ENCODE results near the gene MAGEL2.

MAGEL2 gene

DNA sequence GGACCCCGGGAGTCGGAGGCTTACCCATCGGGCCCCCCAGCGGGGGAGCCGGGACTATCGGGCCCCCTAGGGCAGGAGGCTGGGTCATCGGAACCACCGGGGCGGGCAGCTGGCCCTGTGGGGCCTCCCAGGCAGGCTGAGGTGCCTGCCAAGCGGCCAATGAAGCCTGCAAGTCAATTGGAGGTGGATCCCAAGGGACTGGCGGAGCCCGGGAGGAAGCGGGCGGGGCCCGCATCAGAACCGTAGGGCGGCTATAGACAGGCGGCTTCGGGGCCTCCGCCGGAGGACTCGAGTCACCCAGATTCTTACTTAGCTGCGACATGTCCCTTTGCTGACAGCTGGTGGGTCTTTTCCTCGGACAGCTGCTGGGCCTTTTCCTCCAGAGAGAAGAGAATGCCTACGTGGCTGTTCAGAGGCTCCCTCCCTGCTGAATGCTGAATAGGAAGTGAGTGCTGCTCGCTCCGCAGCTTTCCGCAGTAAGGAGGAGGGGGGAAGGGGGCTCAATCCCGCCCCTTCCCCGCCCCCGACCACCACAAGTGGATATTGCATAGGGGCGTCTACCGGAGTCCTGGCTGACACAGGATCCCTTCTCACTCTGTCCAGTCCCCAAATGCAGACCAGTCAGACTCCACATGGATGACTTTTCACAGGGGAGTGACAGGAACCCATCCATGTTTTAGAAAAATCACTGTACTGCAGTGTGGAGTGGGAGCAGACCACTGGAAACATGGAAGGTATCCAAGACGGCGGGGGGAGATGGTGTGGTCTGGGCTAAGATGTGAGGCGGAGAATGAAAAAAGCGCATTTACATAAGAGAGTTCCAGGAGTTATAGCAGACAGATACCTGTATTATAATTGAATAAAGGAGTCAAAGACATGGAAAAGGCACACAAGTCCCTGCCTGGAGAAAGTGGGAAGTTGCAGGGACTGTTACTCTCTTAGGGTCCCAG lies at the start of gene MAGEL2:
MAGEL2 (minus strand) TSS at position 447 of the 950 bp plus-strand sequence; CDS start at position 322, 125 bp downstream.
- DNase-seq: no peak

DNA sequence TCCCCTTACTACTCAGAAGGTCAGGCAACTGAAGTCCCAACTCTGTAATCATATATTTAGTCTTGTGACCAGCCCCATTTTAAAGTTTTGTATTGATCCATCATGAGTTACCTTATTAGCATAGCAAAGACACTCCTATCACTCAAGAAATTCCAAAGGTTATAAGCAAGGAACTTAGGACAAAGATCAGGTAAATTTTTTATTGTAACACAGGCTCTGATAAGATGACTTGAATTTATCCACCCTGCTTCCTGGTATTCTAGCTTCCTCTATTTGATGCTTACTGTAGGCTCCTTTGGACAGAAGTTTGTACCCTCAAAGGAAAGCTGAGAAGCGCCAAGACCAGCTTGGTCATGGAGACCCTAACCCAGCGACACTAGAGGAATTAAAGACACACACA lies 47.6 kb upstream of the MAGEL2 start:
- no peak for DNase-seq

DNA sequence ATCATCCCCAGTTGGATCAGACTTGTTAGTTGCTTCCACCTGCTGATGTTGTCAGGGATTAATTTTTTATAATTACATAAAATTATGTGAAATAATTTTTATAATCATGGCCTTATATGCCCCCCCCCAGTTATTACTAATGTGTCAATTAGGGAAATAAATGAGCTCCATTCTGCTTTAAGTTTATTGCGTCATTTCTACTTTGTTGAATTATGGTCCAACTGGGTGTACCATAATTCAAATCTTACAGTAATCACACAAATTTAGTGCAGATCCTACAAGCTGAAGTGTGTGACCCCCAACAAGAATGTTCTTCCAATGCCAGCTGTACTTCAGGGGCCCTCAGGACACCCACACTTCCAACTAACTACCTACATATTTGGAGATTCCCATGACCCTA lies 46.9 kb upstream of the MAGEL2 start:
- DNase-seq: no peak

DNA sequence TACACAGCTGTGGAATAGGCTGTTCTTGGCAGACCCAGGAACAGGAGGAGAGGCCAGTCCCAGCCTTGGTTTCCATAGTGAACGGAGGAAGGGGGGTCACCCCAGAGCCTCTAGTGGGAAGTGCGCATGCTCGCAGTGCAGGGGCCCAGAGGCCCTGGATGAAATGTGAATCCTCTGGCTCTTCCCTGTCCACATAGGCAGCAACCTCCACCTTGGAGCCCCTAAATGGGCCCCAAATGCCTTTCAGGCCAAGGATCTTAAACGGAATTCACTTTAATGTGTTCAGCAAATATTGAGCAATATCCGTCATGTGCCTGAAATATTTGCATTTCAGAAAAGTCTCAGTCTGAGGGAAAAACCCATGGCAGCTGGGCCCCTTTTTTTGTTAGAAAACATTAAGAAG lies 42.8 kb upstream of the MAGEL2 start:
- no peak for DNase-seq

DNA sequence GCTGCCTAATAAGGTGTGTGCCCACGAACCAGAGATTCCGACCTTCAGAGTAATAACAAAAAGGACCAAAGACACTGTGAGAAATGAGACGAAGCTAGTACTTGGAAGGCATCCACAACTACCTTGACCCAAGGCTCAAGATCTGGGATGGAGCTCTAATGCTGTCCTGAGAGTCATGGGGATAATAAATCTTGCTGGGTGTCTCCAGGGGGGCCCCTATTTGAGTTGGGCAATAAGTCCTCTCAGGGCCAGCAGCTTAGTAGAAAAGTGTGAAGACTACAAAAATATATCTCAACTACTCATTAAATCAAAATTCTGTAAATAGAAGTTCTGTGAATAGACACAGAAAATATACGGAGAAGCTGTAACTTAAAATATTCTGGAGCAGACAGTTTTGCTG lies 42.3 kb upstream of the MAGEL2 start:
- no peak for DNase-seq

DNA sequence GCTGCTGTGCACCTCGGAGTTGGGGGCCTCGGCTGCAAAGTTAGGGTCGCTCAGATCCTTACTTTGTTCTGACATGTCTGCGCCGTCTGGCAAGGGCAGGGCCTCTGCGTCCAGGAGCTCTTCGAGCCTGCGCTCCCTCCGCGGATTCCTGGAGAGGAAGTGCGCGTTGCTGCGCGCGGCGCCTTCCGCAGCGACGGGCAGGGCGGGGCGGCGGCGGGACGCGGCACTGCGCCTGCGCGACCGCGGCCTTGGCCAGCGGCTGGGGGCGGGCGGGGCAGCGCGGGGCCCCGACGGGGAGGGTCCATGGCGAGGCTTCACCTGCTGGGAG lies 39.4 kb upstream of the MAGEL2 start, which contains the start of gene NDN:
NDN (minus strand) TSS at position 163 of the 328 bp plus-strand sequence; CDS start at position 75, 88 bp downstream.
- DNase-seq: peak; percentile 15

DNA sequence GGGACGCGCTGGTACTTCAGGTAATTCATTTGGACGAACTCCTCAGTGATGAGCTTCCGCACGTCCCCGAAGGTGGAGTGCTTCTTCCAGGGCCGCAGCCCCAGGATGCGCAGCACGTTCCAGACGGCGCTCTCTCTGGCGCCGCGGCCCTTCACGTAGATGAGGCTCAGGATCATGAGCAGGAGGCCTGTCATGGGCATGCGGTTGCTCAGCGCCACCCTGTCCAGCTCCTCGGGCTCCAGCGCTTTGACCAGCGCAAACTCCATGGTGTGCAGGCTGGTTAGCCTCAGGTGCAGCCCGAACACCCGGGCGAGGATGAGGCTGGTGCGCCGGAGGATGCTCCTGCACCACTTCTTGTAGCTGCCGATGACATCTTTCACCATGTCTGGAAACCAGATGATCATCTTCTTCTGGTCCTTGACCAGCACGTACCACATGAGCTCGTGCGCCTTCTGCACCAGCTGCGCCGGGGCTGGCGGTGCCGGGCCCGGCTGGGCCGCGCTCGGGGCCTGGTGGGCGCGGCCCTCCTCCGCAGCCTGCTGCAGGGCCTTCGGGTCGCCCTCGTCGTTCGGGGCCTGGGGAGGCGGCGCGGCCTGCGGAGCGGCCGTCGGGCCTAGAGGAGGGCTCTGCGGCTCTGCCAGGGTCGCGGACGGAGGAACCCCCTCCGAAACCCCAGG lies 38.9 kb upstream of the MAGEL2 start:
- DNase-seq: no peak

DNA sequence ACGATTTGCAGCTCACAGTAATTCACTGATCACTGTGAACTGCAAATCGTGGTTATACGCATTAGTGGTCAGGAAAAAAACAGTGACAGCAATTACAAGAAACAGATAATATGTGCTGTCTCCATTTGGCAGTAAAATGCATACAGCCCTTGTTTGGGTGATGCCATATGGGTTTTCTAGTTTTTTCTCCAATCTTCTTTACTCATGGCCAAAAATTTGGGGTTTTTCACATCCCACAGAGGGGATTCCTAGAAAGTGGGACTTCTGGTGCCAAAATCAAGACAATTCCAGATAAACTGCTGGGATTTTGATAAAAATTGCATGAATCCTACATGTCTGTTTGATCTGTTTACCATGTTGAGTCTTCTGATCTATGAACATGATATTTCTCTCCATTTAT lies 23.8 kb upstream of the MAGEL2 start:
- no peak for DNase-seq

DNA sequence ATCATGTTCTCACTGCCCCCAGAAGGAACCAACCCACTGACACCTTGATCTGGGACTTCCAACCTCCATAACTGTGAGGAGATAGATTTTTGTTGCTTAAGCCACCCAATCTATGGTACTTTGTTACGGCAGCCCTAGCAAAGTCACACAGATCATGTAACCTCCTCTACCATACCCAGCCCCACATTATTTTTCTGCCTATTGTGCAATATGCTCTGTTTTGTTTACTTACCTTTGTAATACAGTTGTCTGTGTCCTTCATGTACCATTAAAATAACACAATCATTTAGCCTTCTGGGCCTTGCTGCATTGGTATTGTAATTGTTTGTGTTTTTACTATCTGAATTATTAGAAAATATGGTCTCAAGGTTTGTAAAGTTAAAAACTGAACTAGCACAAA lies 23.3 kb upstream of the MAGEL2 start:
- DNase-seq: no peak

DNA sequence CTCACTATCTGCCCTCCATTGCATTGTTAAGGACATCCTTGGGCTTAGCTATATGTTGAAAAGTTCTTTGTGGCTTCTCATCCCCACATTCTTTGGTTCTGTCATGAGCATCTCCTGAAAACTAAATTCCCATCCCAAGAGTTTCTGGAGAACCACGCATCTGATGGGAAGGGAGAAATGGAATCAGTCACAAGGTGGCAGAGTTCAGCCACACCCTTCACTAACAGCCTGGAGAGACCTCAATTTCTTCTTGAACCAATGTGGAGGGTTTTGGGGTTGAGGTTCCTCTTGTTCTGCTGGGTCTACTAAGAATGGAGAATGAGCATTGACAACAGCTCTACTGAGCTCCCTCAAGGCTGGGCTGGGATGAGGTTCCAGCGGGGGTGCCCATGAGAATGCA lies 15.6 kb upstream of the MAGEL2 start:
- no peak for DNase-seq

DNA sequence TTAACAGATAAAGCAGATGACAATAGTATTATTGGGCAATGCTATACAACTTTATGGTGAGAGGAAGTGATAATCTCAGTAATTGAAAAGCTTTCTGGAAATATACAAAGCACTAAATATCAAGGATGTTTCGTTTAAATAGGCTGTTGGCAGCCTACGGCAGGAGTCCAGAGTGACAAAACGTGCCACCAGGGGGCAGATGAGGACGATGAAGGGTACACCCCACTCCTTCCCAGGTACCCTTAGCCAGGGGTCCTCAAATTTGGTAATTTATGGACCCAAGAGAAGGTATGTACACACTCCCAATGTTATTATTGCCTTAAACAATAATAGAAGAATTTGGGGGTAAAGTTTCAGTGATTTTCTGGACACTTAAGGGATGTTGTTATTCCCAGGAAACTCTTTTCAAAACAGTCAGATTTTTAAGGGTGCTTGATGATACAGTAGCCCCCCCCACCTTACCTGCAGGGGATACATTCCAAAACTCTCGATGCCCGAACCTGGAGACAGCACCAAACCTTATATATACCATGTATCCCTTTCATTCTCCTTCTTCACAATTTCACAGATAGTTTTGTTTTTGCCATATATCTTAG lies 1.4 kb upstream of the MAGEL2 start:
- peak; percentile 53 for DNase-seq

DNA sequence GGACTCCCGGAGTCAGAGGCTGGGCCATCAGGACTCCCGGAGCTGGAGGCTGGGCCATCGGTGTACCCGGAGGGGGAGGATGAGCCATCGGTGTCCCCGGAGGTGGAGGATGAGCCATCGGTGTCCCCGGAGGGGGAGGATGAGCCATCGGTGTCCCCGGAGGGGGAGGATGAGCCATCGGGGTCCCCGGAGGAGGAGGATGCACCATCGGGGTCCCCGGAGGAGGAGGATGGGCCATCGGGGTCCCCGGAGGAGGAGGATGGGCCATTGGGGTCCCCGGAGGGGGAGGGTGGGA lies 719 bp downstream of the MAGEL2 start:
- DNase-seq: no peak

DNA sequence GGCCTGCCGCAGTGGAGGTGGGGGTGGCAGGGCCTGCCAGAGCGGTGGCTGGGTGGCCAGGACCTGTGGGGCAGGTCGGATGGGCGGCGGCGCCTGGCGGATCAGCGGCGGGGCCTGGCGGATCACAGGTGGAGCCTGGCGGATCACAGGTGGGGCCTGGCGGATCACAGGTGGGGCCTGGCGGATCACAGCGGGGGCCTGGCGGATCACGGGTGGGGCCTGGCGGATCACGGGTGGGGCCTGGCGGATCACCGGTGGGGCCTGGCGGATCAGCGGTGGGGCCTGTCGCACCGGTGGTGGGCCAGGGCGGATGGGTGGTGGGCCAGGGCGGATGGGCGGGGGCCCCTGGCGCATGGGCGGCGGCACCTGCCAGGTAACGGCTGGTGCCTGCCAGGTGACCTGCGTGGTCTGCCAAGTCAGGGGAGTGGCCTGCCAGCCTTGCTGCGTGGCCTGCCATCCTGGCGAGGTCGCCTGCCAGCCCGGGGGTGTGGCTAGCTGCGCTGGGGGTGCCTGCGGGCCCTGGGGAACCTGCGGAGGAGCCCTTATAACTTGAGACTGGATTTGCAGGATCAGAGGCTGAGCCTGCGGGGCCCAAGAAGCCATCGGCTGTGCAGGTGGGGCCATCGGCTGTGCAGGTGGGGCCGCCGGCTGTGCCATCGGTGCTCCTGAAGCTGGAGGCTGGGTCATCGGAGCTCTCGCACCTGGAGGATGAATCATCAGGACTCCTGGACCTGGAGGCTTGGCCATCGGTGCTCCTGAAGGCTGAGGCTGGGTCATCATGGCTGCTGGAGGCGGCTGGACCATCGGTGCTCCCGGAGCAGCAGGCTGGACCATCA lies 1.3 kb downstream of the MAGEL2 start:
- no peak for DNase-seq

DNA sequence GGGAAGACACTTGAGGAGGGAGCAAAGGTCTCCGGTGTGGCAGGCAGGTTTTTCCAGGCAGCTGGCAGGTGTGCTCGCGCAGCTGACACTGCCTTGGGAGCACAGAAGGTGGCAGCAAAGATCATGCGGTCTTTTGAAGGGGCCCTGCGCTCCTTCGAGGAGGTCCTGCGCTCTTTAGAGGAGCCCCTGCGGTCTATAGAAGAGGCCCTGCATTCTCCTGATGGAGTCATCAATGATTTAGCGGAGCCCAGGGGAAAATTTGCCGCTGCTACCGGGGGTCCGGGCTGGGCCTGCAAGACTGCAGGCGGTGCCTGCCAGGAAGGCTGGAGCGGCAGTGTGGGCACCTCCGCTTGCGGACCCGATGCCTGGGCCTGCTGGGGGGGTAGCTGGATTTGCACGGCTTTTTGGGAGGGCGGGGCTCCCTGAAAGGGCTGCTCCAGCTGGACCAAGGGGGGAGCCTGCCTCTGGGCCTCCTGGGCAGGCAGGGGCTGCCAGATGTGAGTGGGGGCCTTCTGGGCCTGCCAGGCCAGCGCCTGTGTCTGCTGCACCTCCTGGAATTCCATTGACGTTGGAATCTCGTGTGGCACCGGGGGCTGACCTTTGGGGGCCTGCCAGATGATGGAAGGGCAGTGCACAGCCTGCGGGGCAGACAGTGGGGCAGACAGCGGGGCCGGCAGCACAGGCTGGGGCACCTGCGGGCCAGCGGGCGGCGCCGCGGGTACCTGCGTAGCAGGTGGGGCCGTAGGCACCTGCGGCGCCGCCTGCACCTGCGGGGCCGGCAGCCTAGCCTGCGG lies 2.1 kb downstream of the MAGEL2 start:
- no peak for DNase-seq

DNA sequence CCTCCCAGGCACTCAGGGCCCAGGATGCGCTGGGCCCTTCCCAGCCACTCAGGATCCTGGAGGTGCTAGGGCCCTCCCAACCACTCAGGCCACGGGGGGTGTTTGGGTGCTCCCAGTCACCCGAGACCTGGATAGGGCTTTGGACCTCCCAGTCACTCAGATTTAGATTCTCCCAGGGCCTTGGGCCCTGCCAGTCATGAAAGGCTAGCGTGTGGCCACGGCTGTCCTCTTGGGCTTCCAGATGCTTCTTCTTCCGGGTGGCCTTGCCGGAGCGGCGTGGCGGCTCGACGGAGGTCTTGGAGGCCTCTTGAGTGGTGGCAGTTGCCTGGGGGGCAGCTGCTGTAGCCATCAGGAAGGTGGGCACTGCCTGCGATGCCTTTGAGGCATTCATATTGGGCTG lies 2.8 kb downstream of the MAGEL2 start:
- DNase-seq: no peak

DNA sequence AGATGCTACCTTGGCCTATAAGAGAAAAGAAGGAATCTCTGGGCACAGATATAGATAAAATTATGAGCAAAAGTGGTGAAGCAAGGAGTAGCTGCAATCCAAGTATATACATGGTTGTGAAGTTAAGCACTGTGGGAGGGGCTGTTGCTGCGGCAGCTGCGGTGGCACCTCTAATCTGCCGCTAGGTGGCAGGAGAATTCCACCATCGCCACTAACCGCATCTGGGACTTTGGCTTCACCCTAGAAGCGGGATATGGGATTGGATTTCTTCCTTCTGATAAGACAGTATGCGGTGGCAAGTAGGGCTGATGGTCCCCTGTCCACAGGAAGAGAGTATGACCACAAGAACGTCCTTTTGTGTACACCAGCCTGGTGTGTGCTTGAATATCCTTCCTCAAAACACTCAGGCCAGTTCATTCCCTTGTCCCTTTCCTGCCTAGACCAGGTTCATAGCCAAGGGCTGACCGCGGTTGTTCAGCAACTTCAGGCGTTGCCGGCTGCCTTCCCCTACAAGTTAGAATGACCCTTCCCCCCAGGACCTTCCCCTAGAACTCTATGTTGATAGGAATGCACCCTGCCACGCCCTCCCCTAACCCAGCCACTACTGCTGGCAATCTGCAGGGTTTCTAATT lies 5.1 kb downstream of the MAGEL2 start:
- peak; percentile 61 for DNase-seq

DNA sequence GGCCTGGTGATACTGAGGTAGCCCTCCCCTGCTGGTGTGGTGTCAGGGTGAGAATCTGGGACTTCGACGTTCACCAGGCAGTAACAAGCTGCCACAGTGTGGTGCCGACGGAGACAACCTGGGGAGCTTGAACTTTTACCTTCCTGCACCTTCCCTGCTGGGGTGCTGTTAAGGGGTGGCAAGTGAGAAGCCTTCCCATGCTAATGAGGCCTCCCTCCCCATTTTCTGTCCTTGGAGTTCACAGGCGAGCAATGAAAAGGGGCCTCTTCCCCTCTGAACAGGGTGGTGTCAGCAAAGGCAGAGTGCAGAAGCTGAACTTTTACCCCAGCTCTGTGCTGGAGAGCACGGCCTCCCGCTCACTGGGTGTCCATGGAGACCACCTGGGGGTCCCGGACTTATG lies 13.5 kb downstream of the MAGEL2 start:
- no peak for DNase-seq

DNA sequence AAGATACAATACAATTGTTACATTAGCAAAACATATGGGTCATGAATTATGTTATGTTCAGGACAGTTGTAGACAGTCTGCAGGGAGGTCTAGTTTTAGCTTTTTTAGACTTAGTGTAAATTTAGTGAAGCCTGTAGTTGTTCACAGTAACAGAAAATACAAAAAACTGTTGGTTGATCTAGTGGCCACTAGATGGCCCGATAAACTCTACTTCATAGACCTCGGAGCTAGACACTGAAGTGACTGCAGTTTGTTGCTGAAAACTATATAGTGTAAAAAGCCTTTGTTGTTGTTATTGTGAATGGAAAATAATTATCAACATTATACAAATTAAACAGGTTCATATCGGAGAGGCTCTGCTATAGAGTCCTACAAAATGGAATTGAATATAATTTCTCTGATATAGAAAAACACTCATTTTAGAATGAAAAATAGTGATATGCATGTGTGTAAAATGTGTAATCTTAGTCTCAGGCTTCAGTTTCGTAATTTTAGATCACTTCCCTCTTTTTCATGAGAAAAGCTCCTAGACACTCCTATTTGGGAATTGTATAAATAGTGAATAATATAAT lies 18.3 kb downstream of the MAGEL2 start:
- DNase-seq: no peak

DNA sequence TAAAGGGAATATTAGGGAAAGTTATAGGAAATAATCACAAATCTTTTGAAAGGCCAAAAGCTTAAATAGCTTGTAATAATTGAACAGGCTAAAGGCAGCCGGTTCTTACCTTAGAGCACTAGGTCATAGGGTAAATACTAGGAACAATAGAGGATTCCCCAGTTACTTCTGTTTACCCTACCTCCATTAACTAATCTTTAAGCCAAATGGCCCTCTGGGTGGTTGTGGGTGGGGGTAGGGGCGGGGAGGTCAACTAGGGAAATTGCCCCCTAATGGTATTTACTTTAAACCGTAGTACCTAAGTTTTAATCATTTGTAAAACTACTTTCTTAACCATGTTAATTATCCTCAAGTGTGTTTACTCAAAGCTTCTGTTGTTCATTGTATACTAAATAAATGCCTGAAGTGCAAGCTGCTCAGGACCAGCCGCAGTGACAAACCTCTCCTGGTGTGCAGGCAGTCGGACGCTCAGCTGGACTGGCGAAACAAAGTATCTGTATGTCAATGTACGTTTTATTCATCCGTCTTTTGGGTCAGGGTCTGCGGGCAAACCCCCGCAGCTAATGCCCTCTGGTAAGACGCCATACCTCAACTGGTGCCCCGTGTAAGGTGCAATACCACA lies 18.9 kb downstream of the MAGEL2 start:
- no peak for DNase-seq

DNA sequence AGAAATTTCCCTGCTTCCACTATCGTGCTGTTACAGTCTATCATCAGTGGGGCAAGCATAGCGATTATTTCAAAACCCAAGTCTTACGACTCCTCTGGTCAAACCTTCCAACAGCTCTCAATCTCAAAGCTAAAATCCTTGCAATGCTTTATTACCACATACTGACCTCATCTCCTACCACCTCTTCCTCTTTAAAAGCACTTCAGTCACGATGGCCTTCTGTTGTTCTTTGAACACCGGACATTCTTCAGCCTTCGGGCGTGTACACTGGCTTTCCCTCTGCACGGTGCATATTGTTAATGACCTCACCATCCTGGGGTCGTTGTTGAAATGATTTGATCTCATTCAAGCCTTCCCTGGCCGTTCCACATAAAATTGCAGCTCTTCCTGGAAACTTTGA lies 31.1 kb downstream of the MAGEL2 start:
- no peak for DNase-seq

DNA sequence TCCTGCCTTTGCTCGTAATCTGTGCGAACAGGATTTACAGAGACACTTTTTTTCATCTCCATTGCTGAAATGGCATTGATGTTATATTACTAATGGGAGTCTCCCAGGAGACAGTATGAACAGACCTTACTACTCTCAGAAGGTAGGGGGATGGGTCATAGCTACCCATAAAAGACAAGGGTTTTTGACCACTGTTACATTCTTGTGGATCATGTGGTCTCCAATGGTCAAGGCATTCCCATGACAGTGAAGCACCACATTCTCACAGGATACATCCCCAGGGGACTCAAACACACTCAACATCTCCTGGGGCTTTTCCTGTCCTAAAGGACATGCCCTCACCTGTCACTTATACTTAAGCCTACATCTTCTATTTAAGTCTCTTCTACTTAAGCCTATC lies 41.4 kb downstream of the MAGEL2 start:
- DNase-seq: no peak

Data from activated CD4-positive, alpha-beta T cell treated with anti-CD3 and anti-CD28 coated beads for 48 hours (primary cell).